Spleen (tissue), 11 donors: ENCODE measurements around the gene ENOX1. TPM values are rescaled to one million over a fixed set of nuclear protein-coding genes. Genes with fewer than 3 reads are reported as not detected.

Source experiments
- DNase-seq: peaks from one replicate; pipeline ENCODE4 v3.0.0-alpha.2; 2020
- H3K27ac ChIP-seq, 8 donors: fragments of 200-600 bp; sonication (generic) in 7 of 8; 1 replicate in 4 of 8; 2 replicates in 4 of 8; pipeline versions ENCODE4 v1.5.0 to v1.8.0; 2016 to 2021; ENCODE audit warnings: inconsistent platforms in 4 of 8, mild to moderate bottlenecking in 4 of 8, moderate library complexity in 1 of 8
- H3K27me3 ChIP-seq, 7 donors: fragments of 200-600 bp; sonication (generic) in 6 of 7; replicated peaks in 1 of 7; 1 replicate in 4 of 7; 2 replicates in 3 of 7; pipeline versions ENCODE4 v1.5.0 to v1.8.0; 2016 to 2021; ENCODE audit warnings: inconsistent platforms in 3 of 7, mild to moderate bottlenecking in 1 of 7
- H3K36me3 ChIP-seq, 6 donors: fragments of 200-600 bp; sonication (generic) in 5 of 6; 1 replicate in 4 of 6; 2 replicates in 2 of 6; pipeline versions ENCODE4 v1.5.0 to v1.8.0; 2016 to 2021; ENCODE audit warnings: inconsistent platforms in 2 of 6
- H3K4me1 ChIP-seq, 6 donors: fragments of 200-600 bp; sonication (generic) in 5 of 6; 1 replicate in 3 of 6; 2 replicates in 3 of 6; pipeline versions ENCODE4 v1.5.0 to v1.8.0; 2016 to 2021; ENCODE audit warnings: inconsistent platforms in 3 of 6
- H3K4me3 ChIP-seq, 8 donors: fragments of 200-600 bp; sonication (generic) in 7 of 8; 1 replicate in 4 of 8; 2 replicates in 4 of 8; pipeline versions ENCODE4 v1.5.0 to v1.8.0; 2016 to 2021; ENCODE audit warnings: inconsistent platforms in 4 of 8, mild to moderate bottlenecking in 4 of 8, moderate library complexity in 2 of 8
- H3K9me3 ChIP-seq, 8 donors: fragments of 200-600 bp; sonication (generic) in 7 of 8; 1 replicate in 4 of 8; 2 replicates in 4 of 8; pipeline versions ENCODE4 v1.5.0 to v1.8.0; 2016 to 2021; ENCODE audit warnings: inconsistent platforms in 4 of 8
- POLR2A ChIP-seq, 3 donors: fragments of 450-650 bp; IDR thresholded peaks; one replicate each; pipeline ENCODE4 v1.5.1; 2017; ENCODE audit warnings: antibody characterized with exemption in 3 of 3, mild to moderate bottlenecking in 1 of 3
- POLR2AphosphoS5 ChIP-seq, 3 donors: sonication (generic); formaldehyde crosslinking; IDR thresholded peaks; one replicate each; pipeline ENCODE4 v1.5.1; 2017; ENCODE audit warnings: antibody characterized with exemption in 3 of 3
- WGBS, 5 donors: extraction: QIAGEN DNeasy Blood & Tissue Kit in 3 of 5; methylation state at CpG; one replicate each; pipeline versions ENCODE4 v1.1.5 to v1.1.7; 2013 to 2018; 5-methylcytosine and 5-hydroxymethylcytosine counted together
- intact Hi-C: fragments of 100-400 bp; cut with DNase I; formaldehyde crosslinking; loops from one replicate; pipeline ENCODE4 v1.15.0; 2023; ENCODE audit warnings: low total_unique reads
- polyA plus RNA-seq, 3 donors: library from polyadenylated mRNA; stranded (reverse); fragments of 200-250 nt; gene quantifications; one replicate each; pipeline ENCODE4 v1.2.1, GENCODE V29; 2013
- total RNA-seq, 7 donors: library from RNA; depleted of rRNA in 3 of 7; stranded (reverse); fragments of >200 nt in 3 of 7; fragmentation: NEBNext Ultra II Directional in 4 of 7; extraction: Animal tissue kit (Norgen Biotek cat#: 25700) in 4 of 7; gene quantifications; one replicate each; pipeline versions ENCODE4 v1.1.0 to v1.2.1, GENCODE V29; 2016 to 2021
- TF ChIP-seq, protein P1 (sequence below), 11 experiments: fragments of 200-600 bp in 7 of 11; fragments of 450-650 bp in 4 of 11; sonication (generic) in 4 of 11; IDR thresholded peaks in 8 of 11; conservative IDR thresholded peaks in 3 of 11; 1 replicate in 7 of 11; 2 replicates in 4 of 11; pipeline versions ENCODE4 v1.4.0 to v1.8.0; 2016 to 2021; ENCODE audit warnings: antibody characterized with exemption in 11 of 11, inconsistent platforms in 4 of 11, mild to moderate bottlenecking in 1 of 11
- donor health status: healthy with polysubstance abuse.
- donor health status: DM: no; HTN: no; CAD: no; lungs with moderate emphysema.
- donor health status: DM: no; HTN: no; CAD: no.
- donor health status: Bipolar disorder and iron deficiency.
- donor health status: healthy.
- donor health status: DM: no; HTN: no; CAD: no.
- donor health status: DM: yes; HTN: yes; CAD: no.

ENOX1 gene
- total and polyA plus RNA-seq, 10 donors: 0.42 to 1.3 (median 0.54) TPM; not detected in 1

GRCh38 chr13:43694146-43694664 lies 92.6 kb downstream of the ENOX1 start:
- no peaks in the 10 kb centered on the region for H3K9me3 ChIP-seq
- WGBS, 5 donors: 79 to 96% (median 86%) methylated on average over 1 of the region's 1 CpG
- H3K4me1 ChIP-seq: no peaks in the 10 kb centered on the region
- H3K36me3 ChIP-seq: no peaks in the 10 kb centered on the region
- intact Hi-C loops: no loop called here
- no peak overlapping the region for H3K27ac ChIP-seq
- H3K27me3 ChIP-seq: no peaks in the 10 kb centered on the region
- no peak overlapping the region for H3K4me3 ChIP-seq
- TF ChIP-seq, protein P1, sequence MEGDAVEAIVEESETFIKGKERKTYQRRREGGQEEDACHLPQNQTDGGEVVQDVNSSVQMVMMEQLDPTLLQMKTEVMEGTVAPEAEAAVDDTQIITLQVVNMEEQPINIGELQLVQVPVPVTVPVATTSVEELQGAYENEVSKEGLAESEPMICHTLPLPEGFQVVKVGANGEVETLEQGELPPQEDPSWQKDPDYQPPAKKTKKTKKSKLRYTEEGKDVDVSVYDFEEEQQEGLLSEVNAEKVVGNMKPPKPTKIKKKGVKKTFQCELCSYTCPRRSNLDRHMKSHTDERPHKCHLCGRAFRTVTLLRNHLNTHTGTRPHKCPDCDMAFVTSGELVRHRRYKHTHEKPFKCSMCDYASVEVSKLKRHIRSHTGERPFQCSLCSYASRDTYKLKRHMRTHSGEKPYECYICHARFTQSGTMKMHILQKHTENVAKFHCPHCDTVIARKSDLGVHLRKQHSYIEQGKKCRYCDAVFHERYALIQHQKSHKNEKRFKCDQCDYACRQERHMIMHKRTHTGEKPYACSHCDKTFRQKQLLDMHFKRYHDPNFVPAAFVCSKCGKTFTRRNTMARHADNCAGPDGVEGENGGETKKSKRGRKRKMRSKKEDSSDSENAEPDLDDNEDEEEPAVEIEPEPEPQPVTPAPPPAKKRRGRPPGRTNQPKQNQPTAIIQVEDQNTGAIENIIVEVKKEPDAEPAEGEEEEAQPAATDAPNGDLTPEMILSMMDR (IDR thresholded peaks at IDR 0.05 in 8 of 11, conservative IDR thresholded peaks at IDR 0.05 in 3 of 11): no peak
- TF ChIP-seq POLR2A (IDR thresholded peaks at IDR 0.05): no peak
- TF ChIP-seq POLR2AphosphoS5 (IDR thresholded peaks at IDR 0.05): no peak
- DNase-seq: no peak

GRCh38 chr13:43693639-43694038 lies 93.1 kb downstream of the ENOX1 start:
- WGBS, 5 donors: 74 to 89% (median 87%) methylated on average over 2 of the region's 2 CpGs

GRCh38 chr13:43688227-43688907 lies 98.4 kb downstream of the ENOX1 start:
- intact Hi-C loops: no loop called here
- Histone ChIP-seq H3K9me3 (no peaks in the 10 kb centered on the region), H3K4me3 (no peak overlapping the region), H3K4me1 (peaks cover 0 to 3% (median 0%) of the 10 kb centered on the region in 6 donors), H3K27me3 (no peaks in the 10 kb centered on the region), H3K36me3 (no peaks in the 10 kb centered on the region), H3K27ac (no peak overlapping the region)
- 76 to 86% (median 82%) methylated on average over 3 of the region's 3 CpGs for WGBS, 5 donors
- no peak for DNase-seq
- TF ChIP-seq, protein P1 (IDR thresholded peaks at IDR 0.05 in 8 of 11, conservative IDR thresholded peaks at IDR 0.05 in 3 of 11): no peak
- TF ChIP-seq POLR2AphosphoS5 (IDR thresholded peaks at IDR 0.05) (no peak), POLR2A (IDR thresholded peaks at IDR 0.05) (no peak)

More at GRCh38 chr13:43693639-43694038, 93.1 kb downstream of the ENOX1 start:
- H3K4me1 ChIP-seq: no peaks in the 10 kb centered on the region
- intact Hi-C loops: no loop called here
- TF ChIP-seq POLR2AphosphoS5 (IDR thresholded peaks at IDR 0.05) (no peak), POLR2A (IDR thresholded peaks at IDR 0.05) (no peak)
- TF ChIP-seq, protein P1 (IDR thresholded peaks at IDR 0.05 in 8 of 11, conservative IDR thresholded peaks at IDR 0.05 in 3 of 11): no peak
- H3K27me3 ChIP-seq: no peaks in the 10 kb centered on the region
- H3K4me3 ChIP-seq: no peak overlapping the region
- no peaks in the 10 kb centered on the region for H3K9me3 ChIP-seq
- H3K36me3 ChIP-seq: no peaks in the 10 kb centered on the region
- H3K27ac ChIP-seq: no peak overlapping the region
- DNase-seq: no peak

DNA sequence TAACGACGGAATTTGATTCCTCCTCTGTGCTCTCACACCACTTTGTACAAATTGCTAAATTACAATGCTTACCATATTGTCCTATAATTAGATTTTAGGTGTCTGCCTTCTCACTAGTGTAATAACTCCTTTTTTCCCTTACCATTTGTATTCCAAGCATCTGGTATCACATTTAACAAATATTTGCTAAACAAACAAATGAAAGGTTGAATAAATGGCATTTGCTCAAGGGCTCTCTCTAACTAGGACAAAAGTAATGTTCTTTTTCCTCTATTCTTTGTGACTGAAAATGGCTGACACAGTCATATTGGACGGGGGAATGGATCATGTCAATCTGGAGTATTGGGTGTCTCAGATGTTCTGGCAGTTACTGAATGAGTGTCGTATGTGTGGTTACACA lies 99.7 kb downstream of the ENOX1 start:
- intact Hi-C loops: no loop called here

More for the DNA sequence above, 99.7 kb downstream of the ENOX1 start:
- DNase-seq: no peak
- Histone ChIP-seq H3K36me3 (no peaks in the 10 kb centered on the region), H3K27ac (no peak overlapping the region), H3K9me3 (no peaks in the 10 kb centered on the region), H3K27me3 (no peaks in the 10 kb centered on the region), H3K4me1 (peaks cover 0 to 3% (median 0%) of the 10 kb centered on the region in 6 donors), H3K4me3 (no peak overlapping the region)
- TF ChIP-seq, protein P1 (IDR thresholded peaks at IDR 0.05 in 8 of 11, conservative IDR thresholded peaks at IDR 0.05 in 3 of 11): no peak
- no peak for TF ChIP-seq POLR2AphosphoS5 (IDR thresholded peaks at IDR 0.05)
- TF ChIP-seq POLR2A (IDR thresholded peaks at IDR 0.05): no peak
- 89 to 93% (median 92%) methylated on average over 4 of the region's 4 CpGs for WGBS, 5 donors
